Left renal cortex interstitium (tissue), 4 donors: ENCODE measurements around the gene RNASE13. TPM values are rescaled to one million over a fixed set of nuclear protein-coding genes. Genes with fewer than 3 reads are reported as not detected.
"Not testable (repeated sequence)": the region's sequence is repeated elsewhere in the genome, so short reads cannot be mapped to it uniquely, and the experiment has no call there.

ENCODE experiments used
- DNase-seq, 4 donors: peaks; one replicate each; pipeline ENCODE4 v3.0.0-alpha.2; 2013; ENCODE audit warnings: low read depth in 4 of 4, low spot score in 2 of 4, missing footprints in 1 of 4
- polyA plus RNA-seq, 4 donors: library from polyadenylated mRNA; unstranded; fragments of 120-200 nt; gene quantifications; one replicate each; pipeline ENCODE4 v1.2.1, GENCODE V29; 2013; ENCODE audit not compliant: insufficient read length in 4 of 4

RNASE13 gene
- polyA plus RNA-seq, 4 donors = 0.17 to 1.1 (median 0.56) TPM

- no peak for DNase-seq
Measured at GRCh38 chr14:21043387-21043973, 8.9 kb upstream of the RNASE13 start.

GRCh38 chr14:21042918-21043317 lies 8.3 kb upstream of the RNASE13 start:
- no peak for DNase-seq

DNA sequence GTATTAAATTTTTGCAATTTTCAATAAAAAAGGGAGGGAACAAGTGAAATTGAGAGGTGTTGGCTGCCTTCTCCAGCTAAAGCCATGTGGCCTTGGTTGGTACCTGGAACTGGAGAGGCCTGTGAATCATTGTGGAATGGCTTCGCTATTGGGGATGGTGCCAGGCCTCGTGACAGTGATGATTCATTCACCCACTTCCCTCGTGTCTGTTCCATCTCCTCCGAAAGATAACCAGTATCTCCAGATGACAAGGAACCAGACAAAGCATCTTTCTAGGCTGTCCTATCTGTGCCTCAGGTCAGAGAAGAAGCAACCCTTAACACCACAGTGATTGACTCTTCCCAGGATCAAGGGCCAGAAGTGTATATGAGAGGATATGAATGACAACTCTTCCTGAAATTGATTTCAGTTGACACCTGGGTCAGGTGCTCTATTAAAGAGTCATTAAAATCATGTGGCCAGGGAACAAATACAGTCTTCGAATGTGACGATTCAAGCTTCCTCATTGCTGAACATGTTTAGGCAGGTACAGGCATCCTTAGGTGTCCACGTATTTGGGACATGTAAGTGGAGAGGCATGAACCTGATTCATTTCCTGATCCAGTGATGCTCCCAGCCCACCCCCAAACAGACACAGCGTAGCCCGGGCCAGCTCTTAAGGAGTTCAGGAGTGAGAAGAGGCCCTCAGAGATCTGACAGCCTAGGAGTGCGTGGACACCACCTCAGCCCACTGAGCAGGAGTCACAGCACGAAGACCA lies 7.2 kb upstream of the RNASE13 start, which contains the start of gene RNASE7:
RNASE7 (plus strand) TSS at position 687 of the 758 bp plus-strand sequence. CDS start 631 bp downstream, outside the sequence.
- no peak for DNase-seq

DNA sequence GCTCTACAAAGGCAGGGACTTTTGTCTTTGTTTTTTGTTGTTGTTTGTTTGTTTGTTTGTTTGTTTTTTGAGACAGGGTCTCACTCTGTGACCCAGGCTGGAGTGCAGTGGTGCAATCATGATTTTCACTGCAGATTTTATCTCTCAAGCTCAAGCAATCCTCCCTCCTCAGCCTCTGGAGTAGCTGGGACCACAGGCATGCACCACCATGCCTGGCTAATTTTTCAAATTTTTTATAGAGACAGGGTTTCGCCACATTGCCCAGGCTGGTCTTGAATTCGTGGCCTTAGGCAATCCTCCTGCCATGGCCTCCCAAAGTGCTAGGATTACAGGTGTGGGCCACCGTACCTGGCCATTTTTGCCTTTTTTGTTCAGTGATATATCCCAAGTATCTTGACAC lies 6.3 kb upstream of the RNASE13 start:
- not testable (repeated sequence) for DNase-seq

- no peak for DNase-seq
Measured at GRCh38 chr14:21040370-21040925, 5.8 kb upstream of the RNASE13 start.

DNA sequence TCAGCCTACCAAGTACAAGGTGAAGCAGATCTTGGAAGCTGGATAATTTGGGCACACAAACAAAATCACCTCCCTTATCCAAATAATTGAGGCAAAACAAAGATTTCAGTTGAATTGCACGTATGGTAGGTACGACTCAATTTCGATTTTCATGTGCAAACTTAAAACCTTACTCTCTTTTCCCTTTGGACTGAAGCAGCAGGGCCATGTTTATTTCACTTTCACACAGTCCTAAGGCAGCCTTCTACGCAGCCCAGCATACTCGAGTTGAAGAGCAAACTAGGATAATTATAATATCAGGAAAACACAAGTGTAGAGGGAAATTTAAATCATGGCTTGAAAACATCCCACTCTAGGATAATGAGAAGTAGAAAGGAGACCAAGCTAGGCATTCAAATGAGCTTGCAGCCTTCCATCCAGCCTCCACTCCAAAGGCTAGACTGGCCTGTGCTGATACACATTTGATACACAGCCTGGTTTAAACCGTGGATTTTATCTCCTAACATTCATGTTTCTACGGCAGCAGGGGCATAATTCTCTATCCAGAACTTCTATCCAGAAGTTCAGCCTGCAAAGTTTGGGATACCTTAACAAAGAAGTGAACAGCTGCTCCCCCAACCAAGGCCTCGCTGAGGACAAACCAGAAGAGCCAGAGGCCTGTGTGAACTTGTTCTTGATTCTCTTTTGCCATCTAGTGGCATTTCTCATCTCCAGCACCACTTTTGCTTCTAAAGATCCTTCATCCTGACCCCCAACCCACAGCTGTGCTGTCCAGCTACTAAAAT lies 5.2 kb upstream of the RNASE13 start:
- peak in 1 of 4 donors; percentile 70 for DNase-seq

DNA sequence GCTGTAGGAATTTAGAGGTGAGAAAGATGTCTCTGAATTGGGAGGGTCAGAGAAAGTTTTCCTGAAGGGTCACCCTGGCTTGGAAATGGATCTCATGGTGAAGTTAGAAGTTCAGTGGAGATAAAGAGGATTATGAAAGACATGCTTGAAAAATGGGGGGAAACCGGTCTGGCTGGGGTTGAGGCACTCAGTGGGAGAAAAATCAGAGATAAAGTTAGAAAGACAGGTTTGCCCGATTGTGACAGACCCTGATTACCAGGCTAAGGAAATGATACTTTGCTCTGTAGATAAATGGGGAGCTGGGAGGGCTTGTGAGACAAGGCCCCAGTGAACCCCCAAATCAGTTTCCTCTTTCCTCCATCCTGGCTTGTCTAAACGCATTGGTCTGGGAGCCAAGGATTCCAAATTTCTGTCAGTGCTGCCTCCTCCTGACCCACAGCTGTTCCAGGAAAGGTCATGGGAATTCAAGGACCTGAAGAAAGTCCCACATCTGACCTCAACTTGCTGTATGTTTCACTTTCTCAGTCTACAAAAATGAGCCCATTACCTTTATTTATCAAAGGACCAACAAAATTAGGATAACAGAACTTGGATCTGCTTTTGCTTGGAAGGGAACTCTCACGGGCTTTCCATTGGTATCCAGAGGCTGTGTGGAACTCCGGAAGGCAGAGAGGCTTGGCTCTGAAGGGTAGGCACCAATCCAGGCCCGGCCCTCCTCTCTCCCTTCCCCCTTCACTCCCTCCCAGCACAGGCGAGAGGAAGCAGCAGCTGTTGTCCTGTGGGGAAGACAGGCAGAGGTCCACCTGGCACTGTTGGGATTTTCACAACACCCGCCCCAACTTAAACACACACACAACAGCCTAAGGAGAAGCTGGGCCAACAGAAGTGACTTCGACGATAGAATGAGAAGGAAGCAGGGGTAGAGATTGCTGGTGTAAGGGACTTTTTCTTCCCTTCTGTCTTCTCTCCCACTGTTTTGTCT lies 4.1 kb upstream of the RNASE13 start:
- no peak for DNase-seq

DNA sequence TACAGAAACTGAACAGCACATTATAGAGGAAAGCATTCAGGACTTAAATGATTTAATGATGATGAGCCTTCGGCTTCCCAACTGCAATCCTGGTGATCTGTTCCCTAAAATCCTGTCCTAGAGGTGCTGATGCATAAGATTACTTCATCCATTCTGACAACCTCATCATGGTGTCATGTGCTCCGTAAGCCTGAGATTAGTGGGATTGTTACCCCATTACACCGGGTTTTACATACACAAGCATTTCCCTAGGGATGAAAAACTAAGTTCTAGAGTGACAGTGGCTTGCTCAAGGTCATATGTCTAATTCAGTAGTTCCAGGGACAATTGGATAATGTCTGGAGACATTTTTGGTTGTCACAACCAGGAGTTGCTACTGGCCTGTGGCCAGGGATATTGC lies 2.5 kb upstream of the RNASE13 start:
- no peak for DNase-seq

GRCh38 chr14:21036751-21037150 lies 2.1 kb upstream of the RNASE13 start:
- DNase-seq = no peak

GRCh38 chr14:21033133-21033698 lies 1.4 kb downstream of the RNASE13 start:
- no peak for DNase-seq

GRCh38 chr14:21032326-21033132 lies 2.1 kb downstream of the RNASE13 start:
- DNase-seq = no peak

DNA sequence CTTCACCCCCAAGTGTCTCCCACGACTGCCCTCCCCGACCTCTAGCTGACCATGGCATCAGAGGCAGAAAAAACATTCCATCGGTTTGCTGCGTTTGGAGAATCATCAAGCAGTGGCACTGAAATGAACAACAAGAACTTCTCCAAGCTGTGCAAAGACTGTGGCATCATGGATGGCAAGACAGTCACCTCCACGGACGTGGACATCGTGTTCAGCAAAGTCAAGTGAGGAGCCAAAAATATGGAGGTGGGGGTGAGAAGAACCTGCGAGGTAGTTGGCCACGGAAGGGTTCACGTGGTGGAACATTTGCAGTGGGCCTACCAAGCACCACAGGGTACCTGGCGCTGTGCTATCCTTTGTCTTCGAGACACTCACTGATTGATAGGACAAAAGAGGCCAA lies 4.1 kb downstream of the RNASE13 start:
- no peak for DNase-seq

GRCh38 chr14:21029917-21030316 lies 4.7 kb downstream of the RNASE13 start, which contains the start of gene TPPP2:
TPPP2 (plus strand) TSS chr14:21030217; CDS start chr14:21030582, 365 bp downstream.
- DNase-seq = no peak

GRCh38 chr14:21026988-21027315 lies 7.7 kb downstream of the RNASE13 start:
- DNase-seq = no peak

DNA sequence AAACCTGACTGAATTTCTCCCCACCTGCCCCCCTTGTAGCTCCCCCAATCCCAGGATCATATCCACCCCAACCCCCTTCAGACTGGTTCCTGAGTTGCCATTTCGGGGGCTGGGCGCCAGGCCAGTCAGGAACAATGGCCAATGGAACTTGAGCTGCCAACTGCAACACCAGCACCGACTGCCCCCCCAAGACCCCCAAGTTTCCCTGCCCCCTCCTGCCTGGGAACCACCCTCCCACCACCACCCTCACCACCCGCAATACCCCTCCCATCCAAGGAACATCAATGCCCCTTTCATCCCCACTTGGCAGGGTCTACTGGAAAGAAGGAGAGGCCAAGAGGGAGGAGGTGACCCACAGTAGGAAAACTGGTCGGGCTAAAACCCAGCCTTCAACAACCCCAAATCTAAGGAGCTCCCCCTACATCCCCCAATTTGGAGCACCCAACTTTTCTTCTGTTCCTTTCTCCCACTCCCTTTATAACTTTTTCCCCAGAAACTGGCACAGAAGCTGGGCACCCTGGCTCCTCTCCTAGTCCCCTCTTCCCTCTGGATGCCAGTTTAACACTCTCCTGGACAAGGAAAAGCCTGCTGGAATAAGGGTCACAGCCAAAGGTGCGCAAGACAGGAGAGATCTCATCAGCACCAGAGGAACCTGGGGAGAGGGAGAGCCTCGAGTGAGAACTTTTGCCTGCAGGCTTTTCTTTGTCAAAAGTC lies 8.2 kb downstream of the RNASE13 start:
- no peak for DNase-seq

- no peak for DNase-seq
Measured at GRCh38 chr14:21025371-21026273, 9.0 kb downstream of the RNASE13 start.
